ENCODE measurements around the gene RB1. TPM values are rescaled to one million over a fixed set of nuclear protein-coding genes. Genes with fewer than 3 reads are reported as not detected.

Gene RB1
- total RNA-seq, 1 experiment from 2014 or later = 18.8 TPM

DNA sequence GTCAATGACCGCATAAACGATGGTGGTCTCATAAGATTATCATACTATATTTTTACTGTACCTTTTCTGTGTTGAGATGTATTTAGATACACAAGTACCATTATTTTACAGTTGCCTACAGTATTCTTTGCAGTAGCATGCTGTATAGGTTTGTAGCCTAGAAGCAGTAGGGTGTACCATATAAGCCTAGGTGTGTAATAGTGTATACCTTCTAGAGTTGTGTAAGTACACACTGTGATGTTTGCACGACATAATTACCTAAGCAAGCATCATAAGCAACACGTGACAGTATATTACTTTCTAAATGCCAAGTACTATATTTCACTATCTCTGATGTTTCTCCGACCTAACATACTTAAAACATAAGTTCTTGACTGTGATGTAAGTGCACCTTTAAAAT lies 106.6 kb downstream of the RB1 start:
- POLR2A ChIA-PET = no interaction called here
- TF ChIP-seq NR1H2 (CRISPR knock-in tag; IDR thresholded peaks at IDR 0.05) (no peak), ELF4 (CRISPR knock-in tag; IDR thresholded peaks at IDR 0.05; ENCODE audit: low read depth) (no peak), FOXJ3 (CRISPR knock-in tag; IDR thresholded peaks at IDR 0.05; ENCODE audit: borderline replicate concordance) (no peak), JAZF1 (CRISPR knock-in tag; IDR thresholded peaks at IDR 0.05) (no peak), SP1 (CRISPR knock-in tag; conservative IDR thresholded peaks at IDR 0.05) (no peak), ZBTB21 (CRISPR knock-in tag; IDR thresholded peaks at IDR 0.05; ENCODE audit: borderline replicate concordance) (no peak), FOXP1 (CRISPR knock-in tag; IDR thresholded peaks at IDR 0.05; ENCODE audit: borderline replicate concordance) (no peak), GABPB1 (CRISPR knock-in tag; IDR thresholded peaks at IDR 0.05) (no peak), MYBL2 (CRISPR knock-in tag; IDR thresholded peaks at IDR 0.05) (no peak), MXD4 (CRISPR knock-in tag; IDR thresholded peaks at IDR 0.05; ENCODE audit: borderline replicate concordance) (no peak), JUN (CRISPR knock-in tag; IDR thresholded peaks at IDR 0.05) (no peak), EMX1 (CRISPR knock-in tag; IDR thresholded peaks at IDR 0.05) (no peak), TEAD4 (CRISPR knock-in tag; IDR thresholded peaks at IDR 0.05) (no peak), RELA (CRISPR knock-in tag; IDR thresholded peaks at IDR 0.05; ENCODE audit: borderline replicate concordance) (no peak), HMGXB4 (CRISPR knock-in tag; IDR thresholded peaks at IDR 0.05) (no peak), IRF2 (CRISPR knock-in tag; IDR thresholded peaks at IDR 0.05; ENCODE audit: borderline replicate concordance, low read depth) (no peak), FOXP4 (CRISPR knock-in tag; IDR thresholded peaks at IDR 0.05) (no peak), SMAD3 (CRISPR knock-in tag; IDR thresholded peaks at IDR 0.05; ENCODE audit: borderline replicate concordance) (no peak), GTF2I (CRISPR knock-in tag; conservative IDR thresholded peaks at IDR 0.05) (no peak)
- TF ChIP-seq, protein P1, sequence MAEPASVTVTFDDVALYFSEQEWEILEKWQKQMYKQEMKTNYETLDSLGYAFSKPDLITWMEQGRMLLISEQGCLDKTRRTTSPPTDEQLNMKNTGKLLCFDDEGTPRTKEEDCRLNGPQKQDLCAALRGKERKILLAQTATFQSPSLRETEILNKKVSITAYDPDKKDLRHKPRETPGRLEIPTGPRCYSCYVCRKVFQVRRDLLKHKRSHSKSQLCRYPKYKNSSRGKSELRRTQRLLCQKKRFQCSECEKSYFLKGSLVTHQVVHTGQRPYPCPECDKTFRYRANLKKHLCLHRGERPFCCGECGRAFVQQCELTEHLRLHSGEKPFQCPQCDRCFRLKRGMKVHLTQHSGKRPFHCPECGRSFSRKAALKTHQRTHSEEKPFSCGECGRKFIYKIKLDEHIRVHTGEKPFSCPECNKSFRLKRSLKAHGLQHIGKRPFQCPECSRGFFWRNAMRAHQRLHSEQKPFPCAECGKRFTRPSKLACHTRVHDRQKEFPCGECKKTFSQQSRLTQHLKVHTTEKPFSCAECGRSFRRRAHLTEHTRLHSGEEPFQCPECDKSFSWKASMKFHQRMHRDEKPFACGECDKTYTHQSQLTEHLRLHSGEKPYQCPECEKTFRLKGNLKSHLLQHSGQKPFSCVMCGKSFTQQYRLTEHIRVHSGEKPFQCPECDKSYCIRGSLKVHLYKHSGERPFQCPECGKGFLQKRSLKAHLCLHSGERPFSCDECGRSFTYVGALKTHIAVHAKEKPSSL (CRISPR knock-in tag; conservative IDR thresholded peaks at IDR 0.05) = no peak

GRCh38 chr13:48411147-48411794 lies 107.7 kb downstream of the RB1 start:
- Mint-ChIP-seq H3K27me3 (ENCODE audit: low read depth) (no peaks in the 10 kb centered on the region), H3K4me1 (peaks cover 24% of the 10 kb centered on the region), H3K4me3 (peak overlapping the region; percentile 87), H3K27ac (no peak overlapping the region), H3K9me3 (peaks cover 3% of the 10 kb centered on the region; the same call in 1 of the 2 replicates), H3K36me3 (peaks cover 9% of the 10 kb centered on the region)
- ChIA-PET CTCF (no interaction called here), POLR2A (no interaction called here)
- no peak for DNase-seq (ENCODE audit: low spot score)
- ATAC-seq = no peak
- TF ChIP-seq, protein P2, sequence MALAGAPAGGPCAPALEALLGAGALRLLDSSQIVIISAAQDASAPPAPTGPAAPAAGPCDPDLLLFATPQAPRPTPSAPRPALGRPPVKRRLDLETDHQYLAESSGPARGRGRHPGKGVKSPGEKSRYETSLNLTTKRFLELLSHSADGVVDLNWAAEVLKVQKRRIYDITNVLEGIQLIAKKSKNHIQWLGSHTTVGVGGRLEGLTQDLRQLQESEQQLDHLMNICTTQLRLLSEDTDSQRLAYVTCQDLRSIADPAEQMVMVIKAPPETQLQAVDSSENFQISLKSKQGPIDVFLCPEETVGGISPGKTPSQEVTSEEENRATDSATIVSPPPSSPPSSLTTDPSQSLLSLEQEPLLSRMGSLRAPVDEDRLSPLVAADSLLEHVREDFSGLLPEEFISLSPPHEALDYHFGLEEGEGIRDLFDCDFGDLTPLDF (CRISPR knock-in tag; IDR thresholded peaks at IDR 0.05) = no peak
- TF ChIP-seq, protein P3, sequence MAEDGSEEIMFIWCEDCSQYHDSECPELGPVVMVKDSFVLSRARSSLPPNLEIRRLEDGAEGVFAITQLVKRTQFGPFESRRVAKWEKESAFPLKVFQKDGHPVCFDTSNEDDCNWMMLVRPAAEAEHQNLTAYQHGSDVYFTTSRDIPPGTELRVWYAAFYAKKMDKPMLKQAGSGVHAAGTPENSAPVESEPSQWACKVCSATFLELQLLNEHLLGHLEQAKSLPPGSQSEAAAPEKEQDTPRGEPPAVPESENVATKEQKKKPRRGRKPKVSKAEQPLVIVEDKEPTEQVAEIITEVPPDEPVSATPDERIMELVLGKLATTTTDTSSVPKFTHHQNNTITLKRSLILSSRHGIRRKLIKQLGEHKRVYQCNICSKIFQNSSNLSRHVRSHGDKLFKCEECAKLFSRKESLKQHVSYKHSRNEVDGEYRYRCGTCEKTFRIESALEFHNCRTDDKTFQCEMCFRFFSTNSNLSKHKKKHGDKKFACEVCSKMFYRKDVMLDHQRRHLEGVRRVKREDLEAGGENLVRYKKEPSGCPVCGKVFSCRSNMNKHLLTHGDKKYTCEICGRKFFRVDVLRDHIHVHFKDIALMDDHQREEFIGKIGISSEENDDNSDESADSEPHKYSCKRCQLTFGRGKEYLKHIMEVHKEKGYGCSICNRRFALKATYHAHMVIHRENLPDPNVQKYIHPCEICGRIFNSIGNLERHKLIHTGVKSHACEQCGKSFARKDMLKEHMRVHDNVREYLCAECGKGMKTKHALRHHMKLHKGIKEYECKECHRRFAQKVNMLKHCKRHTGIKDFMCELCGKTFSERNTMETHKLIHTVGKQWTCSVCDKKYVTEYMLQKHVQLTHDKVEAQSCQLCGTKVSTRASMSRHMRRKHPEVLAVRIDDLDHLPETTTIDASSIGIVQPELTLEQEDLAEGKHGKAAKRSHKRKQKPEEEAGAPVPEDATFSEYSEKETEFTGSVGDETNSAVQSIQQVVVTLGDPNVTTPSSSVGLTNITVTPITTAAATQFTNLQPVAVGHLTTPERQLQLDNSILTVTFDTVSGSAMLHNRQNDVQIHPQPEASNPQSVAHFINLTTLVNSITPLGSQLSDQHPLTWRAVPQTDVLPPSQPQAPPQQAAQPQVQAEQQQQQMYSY (CRISPR knock-in tag; IDR thresholded peaks at IDR 0.05) = no peak
- TF ChIP-seq OVOL2 (CRISPR knock-in tag; IDR thresholded peaks at IDR 0.05; ENCODE audit: borderline replicate concordance) (no peak), ERG (CRISPR knock-in tag; IDR thresholded peaks at IDR 0.05) (no peak), EMX1 (CRISPR knock-in tag; IDR thresholded peaks at IDR 0.05) (no peak), MYBL2 (CRISPR knock-in tag; IDR thresholded peaks at IDR 0.05) (no peak)

More for the DNA sequence above, 106.6 kb downstream of the RB1 start:
- Mint-ChIP-seq H3K4me1 (peaks cover 24% of the 10 kb centered on the region), H3K9me3 (no peaks in the 10 kb centered on the region), H3K4me3 (peak overlapping the region; percentile 61), H3K36me3 (no peaks in the 10 kb centered on the region), H3K27ac (no peak overlapping the region), H3K27me3 (ENCODE audit: low read depth) (no peaks in the 10 kb centered on the region)
- CTCF ChIA-PET = no interaction called here
- DNase-seq (ENCODE audit: low spot score) (no peak), ATAC-seq (no peak)
